Measurements from ENCODE around the gene MTUS2. TPM values are rescaled to one million over a fixed set of nuclear protein-coding genes. Genes with fewer than 3 reads are reported as not detected.

MTUS2 gene
- total RNA-seq, 4 donors from 2014 or later, result 0.20 to 1.6 (median 0.25) TPM; not detected in 1

DNA sequence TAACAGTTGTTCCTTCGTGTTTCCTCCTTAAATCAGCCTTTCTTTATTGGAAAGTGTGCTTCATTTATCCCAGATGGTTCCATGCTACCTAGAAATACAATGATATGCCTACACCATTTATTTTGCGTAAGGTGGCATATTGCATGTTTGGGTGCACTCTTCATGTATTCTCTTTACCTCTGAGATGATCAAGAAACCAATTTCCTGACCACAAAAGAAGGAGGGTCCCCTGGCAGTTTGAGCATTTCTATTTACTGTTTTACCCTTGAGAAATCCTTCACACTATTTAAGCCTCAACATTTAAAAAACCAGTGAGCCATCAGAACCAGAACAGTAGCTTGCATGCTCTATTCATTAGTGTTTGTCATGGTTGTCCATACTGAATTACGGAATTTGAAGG is 354.0 kb downstream of the MTUS2 start:
- no peak overlapping the region for H3K27ac ChIP-seq
- no peak for ATAC-seq
- H3K36me3 ChIP-seq, result no peaks in the 10 kb centered on the region
- H3K27me3 ChIP-seq, result no peaks in the 10 kb centered on the region
- no peak for TF ChIP-seq POLR2A (IDR thresholded peaks at IDR 0.05)
- TF ChIP-seq, protein P1, sequence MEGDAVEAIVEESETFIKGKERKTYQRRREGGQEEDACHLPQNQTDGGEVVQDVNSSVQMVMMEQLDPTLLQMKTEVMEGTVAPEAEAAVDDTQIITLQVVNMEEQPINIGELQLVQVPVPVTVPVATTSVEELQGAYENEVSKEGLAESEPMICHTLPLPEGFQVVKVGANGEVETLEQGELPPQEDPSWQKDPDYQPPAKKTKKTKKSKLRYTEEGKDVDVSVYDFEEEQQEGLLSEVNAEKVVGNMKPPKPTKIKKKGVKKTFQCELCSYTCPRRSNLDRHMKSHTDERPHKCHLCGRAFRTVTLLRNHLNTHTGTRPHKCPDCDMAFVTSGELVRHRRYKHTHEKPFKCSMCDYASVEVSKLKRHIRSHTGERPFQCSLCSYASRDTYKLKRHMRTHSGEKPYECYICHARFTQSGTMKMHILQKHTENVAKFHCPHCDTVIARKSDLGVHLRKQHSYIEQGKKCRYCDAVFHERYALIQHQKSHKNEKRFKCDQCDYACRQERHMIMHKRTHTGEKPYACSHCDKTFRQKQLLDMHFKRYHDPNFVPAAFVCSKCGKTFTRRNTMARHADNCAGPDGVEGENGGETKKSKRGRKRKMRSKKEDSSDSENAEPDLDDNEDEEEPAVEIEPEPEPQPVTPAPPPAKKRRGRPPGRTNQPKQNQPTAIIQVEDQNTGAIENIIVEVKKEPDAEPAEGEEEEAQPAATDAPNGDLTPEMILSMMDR (IDR thresholded peaks at IDR 0.05 in 4 of 5, conservative IDR thresholded peaks at IDR 0.05 in 1 of 5), result no peak
- intact Hi-C loops (cut with DNase I; ENCODE audit: low total_unique reads), result no loop called here
- no peak overlapping the region for H3K4me3 ChIP-seq
- no peaks in the 10 kb centered on the region for H3K4me1 ChIP-seq
- no peaks in the 10 kb centered on the region for H3K9me3 ChIP-seq
- DNase-seq, result no peak
- in situ Hi-C loops (cut with MboI; ENCODE audit: low sequenced_read_pairs in 4 of 4), result no loop called here

GRCh38 chr13:29175250-29175873 is 355.2 kb downstream of the MTUS2 start:
- in situ Hi-C loops (cut with MboI; ENCODE audit: low sequenced_read_pairs in 4 of 4), result no loop called here
- no peak overlapping the region for H3K27ac ChIP-seq
- TF ChIP-seq, protein P1 (IDR thresholded peaks at IDR 0.05 in 4 of 5, conservative IDR thresholded peaks at IDR 0.05 in 1 of 5), result no peak
- TF ChIP-seq POLR2A (IDR thresholded peaks at IDR 0.05), result no peak

DNA sequence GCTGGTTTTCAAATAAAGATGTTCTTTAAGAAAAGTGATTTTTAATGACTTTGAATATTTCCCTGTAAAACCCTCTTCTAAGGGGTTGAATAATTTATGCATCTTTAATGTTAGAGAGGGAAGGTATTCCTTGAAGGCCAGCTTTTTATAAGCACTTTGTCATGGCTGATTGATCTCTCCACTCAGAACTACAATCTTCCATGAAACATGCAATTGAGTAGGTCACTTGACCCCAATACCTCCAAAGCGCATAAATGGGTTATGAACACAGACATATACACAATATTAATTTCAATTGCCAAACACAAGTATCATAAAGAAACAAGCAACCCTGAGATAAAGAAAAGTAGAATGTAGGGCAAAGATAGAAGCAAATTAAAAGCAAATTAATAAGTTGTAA is 359.9 kb downstream of the MTUS2 start:
- no peaks in the 10 kb centered on the region for H3K36me3 ChIP-seq
- ATAC-seq, result no peak
- intact Hi-C loops (cut with DNase I; ENCODE audit: low total_unique reads) (no loop called here), in situ Hi-C loops (cut with MboI; ENCODE audit: low sequenced_read_pairs in 4 of 4) (no loop called here)
- H3K27me3 ChIP-seq, result no peaks in the 10 kb centered on the region
- no peak for DNase-seq
- TF ChIP-seq, protein P1 (IDR thresholded peaks at IDR 0.05 in 4 of 5, conservative IDR thresholded peaks at IDR 0.05 in 1 of 5), result no peak
- no peak for TF ChIP-seq POLR2A (IDR thresholded peaks at IDR 0.05)
- no peak overlapping the region for H3K4me3 ChIP-seq
- no peak overlapping the region for H3K27ac ChIP-seq
- no peaks in the 10 kb centered on the region for H3K4me1 ChIP-seq
- H3K9me3 ChIP-seq, result no peaks in the 10 kb centered on the region

More at GRCh38 chr13:29175250-29175873, 355.2 kb downstream of the MTUS2 start:
- intact Hi-C loops (cut with DNase I; ENCODE audit: low total_unique reads), result no loop called here
- Histone ChIP-seq H3K36me3 (no peaks in the 10 kb centered on the region), H3K27me3 (no peaks in the 10 kb centered on the region), H3K4me3 (no peak overlapping the region), H3K4me1 (no peaks in the 10 kb centered on the region), H3K9me3 (no peaks in the 10 kb centered on the region)
- ATAC-seq (no peak), DNase-seq (no peak)

- no peak overlapping the region for H3K27ac ChIP-seq
- in situ Hi-C loops (cut with MboI; ENCODE audit: low sequenced_read_pairs in 4 of 4), result no loop called here
- no peaks in the 10 kb centered on the region for H3K36me3 ChIP-seq
- no peaks in the 10 kb centered on the region for H3K4me1 ChIP-seq
- H3K9me3 ChIP-seq, result no peaks in the 10 kb centered on the region
- no peaks in the 10 kb centered on the region for H3K27me3 ChIP-seq
- ATAC-seq (no peak), DNase-seq (no peak)
- TF ChIP-seq POLR2A (IDR thresholded peaks at IDR 0.05), result no peak
- TF ChIP-seq, protein P1 (IDR thresholded peaks at IDR 0.05 in 4 of 5, conservative IDR thresholded peaks at IDR 0.05 in 1 of 5), result no peak
- H3K4me3 ChIP-seq, result no peak overlapping the region
- intact Hi-C loops (cut with DNase I; ENCODE audit: low total_unique reads), result no loop called here
These were observed 362.1 kb downstream of the MTUS2 start for GRCh38 chr13:29182216-29182615.

GRCh38 chr13:29185926-29186325 is 365.8 kb downstream of the MTUS2 start:
- in situ Hi-C loops (cut with MboI; ENCODE audit: low sequenced_read_pairs in 4 of 4), result no loop called here
- TF ChIP-seq POLR2A (IDR thresholded peaks at IDR 0.05), result no peak
- TF ChIP-seq, protein P1 (IDR thresholded peaks at IDR 0.05 in 4 of 5, conservative IDR thresholded peaks at IDR 0.05 in 1 of 5), result no peak
- ATAC-seq, result no peak

More at GRCh38 chr13:29185926-29186325, 365.8 kb downstream of the MTUS2 start:
- no peak overlapping the region for H3K27ac ChIP-seq
- intact Hi-C loops (cut with DNase I; ENCODE audit: low total_unique reads), result no loop called here
- H3K4me1 ChIP-seq, result no peaks in the 10 kb centered on the region
- H3K36me3 ChIP-seq, result no peaks in the 10 kb centered on the region
- no peaks in the 10 kb centered on the region for H3K27me3 ChIP-seq
- DNase-seq, result no peak
- H3K4me3 ChIP-seq, result no peak overlapping the region
- no peaks in the 10 kb centered on the region for H3K9me3 ChIP-seq

All from gastrocnemius medialis (tissue), 4 donors.